OCI-LY1 (cell line): Measurements from ENCODE around the gene CAPN11.

ENCODE experiments used
- H2AFZ ChIP-seq: fragments of 200-600 bp; sonication (generic), shearing (Covaris generic); 2 replicates; pipeline ENCODE4 v1.6.0; 2014; ENCODE audit warnings: antibody characterized with exemption, mild to moderate bottlenecking, low read length
- H3F3A ChIP-seq: fragments of 200-600 bp; sonication (generic), shearing (Covaris generic); 2 replicates; pipeline ENCODE4 v1.6.0; 2014; ENCODE audit warnings: mild to moderate bottlenecking, antibody characterized with exemption, low read length, moderate library complexity; ENCODE audit not compliant: insufficient read depth
- H3K27ac ChIP-seq: fragments of 200-600 bp; sonication (generic); 2 replicates; pipeline ENCODE4 v1.5.1; 2014; ENCODE audit warnings: low read length, mixed run types, mild to moderate bottlenecking, low read depth; ENCODE audit not compliant: poor library complexity, severe bottlenecking
- H3K27me3 ChIP-seq: fragments of 200-600 bp; sonication (generic); 2 replicates; pipeline ENCODE4 v1.6.0; 2014; ENCODE audit warnings: antibody characterized with exemption, mild to moderate bottlenecking, low read length, moderate library complexity; ENCODE audit not compliant: insufficient read depth
- H3K36me3 ChIP-seq: fragments of 200-600 bp; sonication (generic); 2 replicates; pipeline ENCODE4 v1.6.1; 2014; ENCODE audit warnings: mild to moderate bottlenecking, antibody characterized with exemption, low read length, moderate library complexity, mixed read lengths; ENCODE audit not compliant: insufficient read depth
- H3K4me1 ChIP-seq: fragments of 200-600 bp; sonication (generic); 2 replicates; pipeline ENCODE4 v1.5.1; 2014; ENCODE audit warnings: mild to moderate bottlenecking, low read length, moderate library complexity; ENCODE audit not compliant: insufficient read depth, severe bottlenecking
- H3K4me2 ChIP-seq: fragments of 200-600 bp; sonication (generic), shearing (Covaris generic); 2 replicates; pipeline ENCODE4 v1.6.1; 2014; ENCODE audit warnings: low read length
- H3K4me3 ChIP-seq: fragments of 200-600 bp; sonication (generic); 2 replicates; pipeline ENCODE4 v1.5.1; 2014; ENCODE audit warnings: low read length, low read depth, mild to moderate bottlenecking, mixed read lengths; ENCODE audit not compliant: poor library complexity, severe bottlenecking
- H3K79me2 ChIP-seq: fragments of 200-600 bp; shearing (Covaris generic); 2 replicates; pipeline ENCODE4 v1.6.1; 2016; ENCODE audit warnings: mixed run types, low read length, mixed read lengths; ENCODE audit not compliant: insufficient read depth
- H3K9ac ChIP-seq: fragments of 200-600 bp; sonication (generic), shearing (Covaris generic); 2 replicates; pipeline ENCODE4 v1.6.1; 2014; ENCODE audit warnings: mild to moderate bottlenecking, low read length, mixed read lengths
- H3K9me2 ChIP-seq: fragments of 200-600 bp; sonication (generic), shearing (Covaris generic); 2 replicates; pipeline ENCODE4 v1.6.1; 2014; ENCODE audit warnings: low read depth, mild to moderate bottlenecking, low read length, mixed read lengths
- H3K9me3 ChIP-seq: fragments of 200-600 bp; shearing (Covaris generic); 2 replicates; pipeline ENCODE4 v1.6.1; 2014; ENCODE audit warnings: low read length, mixed read lengths
- H4K20me1 ChIP-seq: fragments of 200-600 bp; sonication (generic), shearing (Covaris generic); 2 replicates; pipeline ENCODE4 v1.6.0; 2016; ENCODE audit warnings: mild to moderate bottlenecking, low read length; ENCODE audit not compliant: insufficient read depth
- EZH2 ChIP-seq: fragments of 200-600 bp; sonication (generic), shearing (Covaris generic); IDR thresholded peaks from 2 replicates; pipeline ENCODE4 v1.8.0; 2017; ENCODE audit warnings: borderline replicate concordance, mixed run types, mild to moderate bottlenecking, antibody characterized with exemption, low read length, moderate library complexity, mixed read lengths
- TF ChIP-seq, protein P1 (sequence below): fragments of 200-600 bp; sonication (generic), shearing (Covaris generic); IDR thresholded peaks from 2 replicates; pipeline ENCODE4 v1.5.1; 2017; ENCODE audit warnings: mild to moderate bottlenecking, antibody characterized with exemption, low read length, moderate library complexity, mixed read lengths

The CAPN11 gene

DNA sequence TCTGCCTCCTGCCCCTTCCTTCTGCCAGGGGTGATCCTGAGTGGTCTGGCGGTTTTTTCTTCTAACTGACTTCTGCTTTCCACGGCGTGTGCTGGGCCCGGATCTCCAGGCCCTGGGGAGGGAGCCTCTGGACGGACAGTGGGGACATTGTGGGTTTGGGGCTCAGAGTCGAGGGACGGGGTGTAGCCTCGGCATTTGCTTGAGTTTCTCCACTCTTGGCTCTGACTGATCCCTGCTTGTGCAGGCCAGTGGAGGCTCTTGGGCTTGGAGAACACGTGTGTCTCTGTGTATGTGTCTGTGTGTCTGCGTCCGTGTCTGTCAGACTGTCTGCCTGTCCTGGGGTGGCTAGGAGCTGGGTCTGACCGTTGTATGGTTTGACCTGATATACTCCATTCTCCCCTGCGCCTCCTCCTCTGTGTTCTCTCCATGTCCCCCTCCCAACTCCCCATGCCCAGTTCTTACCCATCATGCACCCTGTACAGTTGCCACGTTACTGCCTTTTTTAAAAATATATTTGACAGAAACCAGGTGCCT, 75.0 kb downstream of the CAPN11 start:
- Histone ChIP-seq H4K20me1 (no peaks in the 10 kb centered on the region), H3K4me2 (no peak overlapping the region), H3F3A (no peaks in the 10 kb centered on the region), H3K9me3 (no peaks in the 10 kb centered on the region), H3K4me1 (peaks cover 9% of the 10 kb centered on the region), H3K79me2 (no peaks in the 10 kb centered on the region), H2AFZ (no peak overlapping the region), H3K27me3 (no peaks in the 10 kb centered on the region), H3K27ac (no peak overlapping the region), H3K36me3 (peaks cover 66% of the 10 kb centered on the region), H3K4me3 (no peak overlapping the region), H3K9ac (no peak overlapping the region), H3K9me2 (no peaks in the 10 kb centered on the region)
- TF ChIP-seq, protein P1, sequence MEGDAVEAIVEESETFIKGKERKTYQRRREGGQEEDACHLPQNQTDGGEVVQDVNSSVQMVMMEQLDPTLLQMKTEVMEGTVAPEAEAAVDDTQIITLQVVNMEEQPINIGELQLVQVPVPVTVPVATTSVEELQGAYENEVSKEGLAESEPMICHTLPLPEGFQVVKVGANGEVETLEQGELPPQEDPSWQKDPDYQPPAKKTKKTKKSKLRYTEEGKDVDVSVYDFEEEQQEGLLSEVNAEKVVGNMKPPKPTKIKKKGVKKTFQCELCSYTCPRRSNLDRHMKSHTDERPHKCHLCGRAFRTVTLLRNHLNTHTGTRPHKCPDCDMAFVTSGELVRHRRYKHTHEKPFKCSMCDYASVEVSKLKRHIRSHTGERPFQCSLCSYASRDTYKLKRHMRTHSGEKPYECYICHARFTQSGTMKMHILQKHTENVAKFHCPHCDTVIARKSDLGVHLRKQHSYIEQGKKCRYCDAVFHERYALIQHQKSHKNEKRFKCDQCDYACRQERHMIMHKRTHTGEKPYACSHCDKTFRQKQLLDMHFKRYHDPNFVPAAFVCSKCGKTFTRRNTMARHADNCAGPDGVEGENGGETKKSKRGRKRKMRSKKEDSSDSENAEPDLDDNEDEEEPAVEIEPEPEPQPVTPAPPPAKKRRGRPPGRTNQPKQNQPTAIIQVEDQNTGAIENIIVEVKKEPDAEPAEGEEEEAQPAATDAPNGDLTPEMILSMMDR, result no peak
- no peak for TF ChIP-seq EZH2
